ENCODE measurements around the gene ICAM1. TPM values are rescaled to one million over a fixed set of nuclear protein-coding genes. Genes with fewer than 3 reads are reported as not detected.
A peak's percentile ranks its signal among the peaks of the same experiment; 100 is the strongest.

The ICAM1 gene
- total and polyA plus RNA-seq, 10 of the 15 experiments (the other 5 are each of a cell fraction or from before 2014, with no cell fraction given) = 7.6 to 115 (median 60.2) TPM

DNA sequence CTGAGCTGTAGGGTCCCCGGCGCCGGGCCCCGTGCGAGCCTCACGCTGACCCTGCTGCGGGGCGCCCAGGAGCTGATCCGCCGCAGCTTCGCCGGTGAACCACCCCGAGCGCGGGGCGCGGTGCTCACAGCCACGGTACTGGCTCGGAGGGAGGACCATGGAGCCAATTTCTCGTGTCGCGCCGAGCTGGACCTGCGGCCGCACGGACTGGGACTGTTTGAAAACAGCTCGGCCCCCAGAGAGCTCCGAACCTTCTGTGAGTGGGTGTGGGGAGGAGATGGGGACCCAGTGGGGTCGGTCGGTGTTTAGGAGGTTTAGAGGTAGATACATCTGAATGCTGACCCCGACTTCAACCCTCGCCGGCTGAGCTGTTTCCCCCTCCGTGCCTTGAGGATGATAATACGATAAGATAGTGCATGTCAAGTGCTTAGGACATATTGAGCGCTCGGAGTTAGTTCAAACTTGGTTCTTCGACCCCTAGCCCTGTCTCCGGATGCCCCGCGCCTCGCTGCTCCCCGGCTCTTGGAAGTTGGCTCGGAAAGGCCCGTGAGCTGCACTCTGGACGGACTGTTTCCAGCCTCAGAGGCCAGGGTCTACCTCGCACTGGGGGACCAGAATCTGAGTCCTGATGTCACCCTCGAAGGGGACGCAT is 20.8 kb downstream of the ICAM1 start:
- intact Hi-C loops (cut with micrococcal nuclease; ENCODE audit: unreplicated experiment) = no loop called here
- Histone ChIP-seq H3K9me3 (replicated peaks; ENCODE audit: control insufficient read depth, insufficient read depth, low read length) (no peaks in the 10 kb centered on the region; the same call in 2 of the 3 replicates), H3K4me1 (ENCODE audit: control insufficient read depth, insufficient read depth, low read length) (peaks cover 57% of the 10 kb centered on the region), H4K20me1 (ENCODE audit: control insufficient read depth, insufficient read depth) (no peaks in the 10 kb centered on the region), H3K79me2 (ENCODE audit: control insufficient read depth, insufficient read depth, low read length) (no peaks in the 10 kb centered on the region), H2AFZ (ENCODE audit: control insufficient read depth, low read depth, low read length) (peak overlapping the region; percentile 70), H3K27me3 (replicated peaks in 1 of 2; ENCODE audit: control insufficient read depth in 2 of 2, insufficient read depth in 2 of 2, low read length in 1 of 2) (peaks cover 3 to 16% of the 10 kb centered on the region in 2 experiments), H3K4me3 (peak overlapping the region; percentile 77), H3K9ac (ENCODE audit: control insufficient read depth, insufficient read depth, low read length) (peak overlapping the region; percentile 7; the same call in 1 of the 2 replicates), H3K36me3 (ENCODE audit: control insufficient read depth in 2 of 2, insufficient read depth in 2 of 2, low read length in 1 of 2) (no peaks in the 10 kb centered on the region; a peak in 1 of 4 replicates), H3K27ac (ENCODE audit: control insufficient read depth, insufficient read depth) (no peak overlapping the region), H3K4me2 (ENCODE audit: control insufficient read depth, insufficient read depth) (peak overlapping the region; percentile 98)
- SMC1A ChIA-PET (ENCODE audit: uncharacterized antibody, unreplicated experiment) = interaction anchor here (0.5 to 1.8 kb wide), 8 partner anchors 15 to 144 kb away, joined by 3 to 14 read pairs (median 4); partner anchors contain the start of genes ICAM1 and TYK2
- POLR2A ChIA-PET = interaction anchor here (0.6 to 1.3 kb wide), 9 partner anchors 12 to 264 kb away, joined by 3 to 7 read pairs (median 4); partner anchors contain the start of genes ICAM1 and TYK2
- no peak for FAIRE-seq
- under 1% methylated on average over 49 of the region's 49 CpGs for WGBS (ENCODE audit: insufficient coverage, insufficient replicate concordance, low lambda C conversion rate, missing lambda C conversion rate)
- in situ Hi-C loops (cut with MboI) = no loop called here
- no peak for DNase-seq (ENCODE audit: low read depth, low spot score)
- no peak for ATAC-seq
- RAD21 ChIA-PET (ENCODE audit: unreplicated experiment) = interaction anchor here (0.6 to 1.6 kb wide), 5 partner anchors 12 to 89 kb away, joined by 3 to 22 read pairs (median 5); partner anchors contain the start of genes ICAM1, RAVER1 and TYK2
- TF ChIP-seq CBX5 (IDR thresholded peaks at IDR 0.05; ENCODE audit: low read depth) (no peak), CBX3 (IDR thresholded peaks at IDR 0.05; ENCODE audit: borderline replicate concordance, low read depth) (no peak), KAT2A (conservative IDR thresholded peaks at IDR 0.05; ENCODE audit: control insufficient read depth, low read depth, low read length) (no peak), EED (IDR thresholded peaks at IDR 0.05; ENCODE audit: low read depth) (no peak), RCOR1 (conservative IDR thresholded peaks at IDR 0.05; ENCODE audit: low read depth, low read length) (no peak), ZNF687 (IDR thresholded peaks at IDR 0.05) (no peak), TBL1XR1 (IDR thresholded peaks at IDR 0.05; ENCODE audit: low read depth, low read length) (no peak), SMAD1 (IDR thresholded peaks at IDR 0.05; ENCODE audit: low read depth, partially characterized antibody) (no peak), ASH2L (IDR thresholded peaks at IDR 0.05; ENCODE audit: borderline replicate concordance, low read depth) (no peak), JUNB (IDR thresholded peaks at IDR 0.05) (no peak), NFXL1 (IDR thresholded peaks at IDR 0.05; ENCODE audit: borderline replicate concordance) (no peak), KDM1A (IDR thresholded peaks at IDR 0.05; ENCODE audit: borderline replicate concordance) (no peak), JUND (IDR thresholded peaks at IDR 0.05; ENCODE audit: low read depth, low read length) (no peak), KLF5 (IDR thresholded peaks at IDR 0.05; ENCODE audit: partially characterized antibody) (no peak), CREB1 (IDR thresholded peaks at IDR 0.05; ENCODE audit: low read depth) (no peak), MYC (IDR thresholded peaks at IDR 0.05; ENCODE audit: insufficient read depth, insufficient read length, insufficient replicate concordance, low read length, severe bottlenecking) (no peak)
- TF ChIP-seq, protein P1, sequence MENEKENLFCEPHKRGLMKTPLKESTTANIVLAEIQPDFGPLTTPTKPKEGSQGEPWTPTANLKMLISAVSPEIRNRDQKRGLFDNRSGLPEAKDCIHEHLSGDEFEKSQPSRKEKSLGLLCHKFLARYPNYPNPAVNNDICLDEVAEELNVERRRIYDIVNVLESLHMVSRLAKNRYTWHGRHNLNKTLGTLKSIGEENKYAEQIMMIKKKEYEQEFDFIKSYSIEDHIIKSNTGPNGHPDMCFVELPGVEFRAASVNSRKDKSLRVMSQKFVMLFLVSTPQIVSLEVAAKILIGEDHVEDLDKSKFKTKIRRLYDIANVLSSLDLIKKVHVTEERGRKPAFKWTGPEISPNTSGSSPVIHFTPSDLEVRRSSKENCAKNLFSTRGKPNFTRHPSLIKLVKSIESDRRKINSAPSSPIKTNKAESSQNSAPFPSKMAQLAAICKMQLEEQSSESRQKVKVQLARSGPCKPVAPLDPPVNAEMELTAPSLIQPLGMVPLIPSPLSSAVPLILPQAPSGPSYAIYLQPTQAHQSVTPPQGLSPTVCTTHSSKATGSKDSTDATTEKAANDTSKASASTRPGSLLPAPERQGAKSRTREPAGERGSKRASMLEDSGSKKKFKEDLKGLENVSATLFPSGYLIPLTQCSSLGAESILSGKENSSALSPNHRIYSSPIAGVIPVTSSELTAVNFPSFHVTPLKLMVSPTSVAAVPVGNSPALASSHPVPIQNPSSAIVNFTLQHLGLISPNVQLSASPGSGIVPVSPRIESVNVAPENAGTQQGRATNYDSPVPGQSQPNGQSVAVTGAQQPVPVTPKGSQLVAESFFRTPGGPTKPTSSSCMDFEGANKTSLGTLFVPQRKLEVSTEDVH (IDR thresholded peaks at IDR 0.05; ENCODE audit: low read depth, partially characterized antibody) = no peak
- BruUV-seq (replicated peaks) = no TSS peak
- CTCF ChIA-PET = interaction anchor here (1.0 to 1.8 kb wide), 6 partner anchors 21 to 97 kb away, joined by 3 to 7 read pairs (median 4); partner anchors contain the start of genes ICAM1 and RAVER1

All from GM12878 (cell line).